ENCODE data around the gene RBMS1. TPM values are rescaled to one million over a fixed set of nuclear protein-coding genes. Genes with fewer than 3 reads are reported as not detected.

RBMS1 gene
- polyA plus RNA-seq, 1 donor from 2014 or later, result 8.4 TPM

GRCh38 chr2:160389875-160390274 lies 103.7 kb downstream of the RBMS1 start:
- no peak overlapping the region for H3K9ac ChIP-seq (ENCODE audit: low read length)

GRCh38 chr2:160388464-160389263 lies 104.9 kb downstream of the RBMS1 start:
- no peaks in the 10 kb centered on the region for H3K79me2 ChIP-seq (replicated peaks; ENCODE audit: insufficient read depth, low read length)
- H3K36me3 ChIP-seq (ENCODE audit: insufficient read depth, low read length), result no peaks in the 10 kb centered on the region
- H3K4me2 ChIP-seq (ENCODE audit: low read length), result no peak overlapping the region
- H4K20me1 ChIP-seq (ENCODE audit: insufficient read depth), result no peaks in the 10 kb centered on the region
- H3F3A ChIP-seq (ENCODE audit: insufficient read depth, low read length, poor library complexity, severe bottlenecking), result no peaks in the 10 kb centered on the region
- H3K27me3 ChIP-seq (ENCODE audit: insufficient read depth, low read depth, low read length), result peaks cover 5% of the 10 kb centered on the region
- H3K4me3 ChIP-seq (ENCODE audit: low read length), result no peak overlapping the region
- no peak overlapping the region for H3K9ac ChIP-seq (ENCODE audit: low read length)
- no peak overlapping the region for H2AFZ ChIP-seq (ENCODE audit: low read depth, low read length)
- no peaks in the 10 kb centered on the region for H3K9me2 ChIP-seq (ENCODE audit: insufficient read depth, low read length)
- H3K27ac ChIP-seq (ENCODE audit: low read length), result no peak overlapping the region
- no peaks in the 10 kb centered on the region for H3K9me3 ChIP-seq (ENCODE audit: low read length)
- TF ChIP-seq RAD21 (conservative IDR thresholded peaks at IDR 0.05) (no peak), CTCF (IDR thresholded peaks at IDR 0.05; ENCODE audit: poor library complexity, severe bottlenecking) (no peak), EZH2 (IDR thresholded peaks at IDR 0.05; ENCODE audit: borderline replicate concordance, insufficient read depth, low read length, poor library complexity, severe bottlenecking) (no peak), REST (IDR thresholded peaks at IDR 0.05; ENCODE audit: borderline replicate concordance) (no peak), TAF1 (IDR thresholded peaks at IDR 0.05; ENCODE audit: low read depth) (no peak)

More at GRCh38 chr2:160389875-160390274, 103.7 kb downstream of the RBMS1 start:
- no peaks in the 10 kb centered on the region for H3K9me3 ChIP-seq (ENCODE audit: low read length)
- H3K9me2 ChIP-seq (ENCODE audit: insufficient read depth, low read length), result no peaks in the 10 kb centered on the region
- no peaks in the 10 kb centered on the region for H3K79me2 ChIP-seq (replicated peaks; ENCODE audit: insufficient read depth, low read length)
- H3K27ac ChIP-seq (ENCODE audit: low read length), result no peak overlapping the region
- peaks cover 9% of the 10 kb centered on the region for H3K27me3 ChIP-seq (ENCODE audit: insufficient read depth, low read depth, low read length)
- no peaks in the 10 kb centered on the region for H3F3A ChIP-seq (ENCODE audit: insufficient read depth, low read length, poor library complexity, severe bottlenecking)
- H4K20me1 ChIP-seq (ENCODE audit: insufficient read depth), result no peaks in the 10 kb centered on the region
- H3K4me3 ChIP-seq (ENCODE audit: low read length), result no peak overlapping the region
- TF ChIP-seq TAF1 (IDR thresholded peaks at IDR 0.05; ENCODE audit: low read depth) (no peak), MXI1 (conservative IDR thresholded peaks at IDR 0.05; ENCODE audit: poor library complexity, severe bottlenecking) (no peak), REST (IDR thresholded peaks at IDR 0.05; ENCODE audit: borderline replicate concordance) (no peak), CTCF (IDR thresholded peaks at IDR 0.05; ENCODE audit: poor library complexity, severe bottlenecking) (no peak), SMC3 (conservative IDR thresholded peaks at IDR 0.05; ENCODE audit: poor library complexity) (no peak), EZH2 (IDR thresholded peaks at IDR 0.05; ENCODE audit: borderline replicate concordance, insufficient read depth, low read length, poor library complexity, severe bottlenecking) (no peak), EP300 (conservative IDR thresholded peaks at IDR 0.05; ENCODE audit: poor library complexity, severe bottlenecking) (no peak), RAD21 (conservative IDR thresholded peaks at IDR 0.05) (no peak)
- H3K36me3 ChIP-seq (ENCODE audit: insufficient read depth, low read length), result no peaks in the 10 kb centered on the region
- no peak overlapping the region for H3K4me2 ChIP-seq (ENCODE audit: low read length)
- H2AFZ ChIP-seq (ENCODE audit: low read depth, low read length), result no peak overlapping the region

Measured in neural cell (in vitro differentiated cells).